Glutamatergic neuron (in vitro differentiated cells): ENCODE results near the gene ZDHHC19. TPM values are rescaled to one million over a fixed set of nuclear protein-coding genes. Genes with fewer than 3 reads are reported as not detected.

Source experiments
- DNase-seq: peaks from one replicate; pipeline ENCODE4 v3.0.0; 2022
- H3K27ac Mint-ChIP-seq: one replicate; pipeline ENCODE4 v1.8.0; 2020; ENCODE audit warnings: mild to moderate bottlenecking, mixed read lengths, inconsistent platforms; ENCODE audit not compliant: unreplicated experiment
- H3K27me3 Mint-ChIP-seq: one replicate; pipeline ENCODE4 v1.8.0; 2020; ENCODE audit warnings: mild to moderate bottlenecking, moderate library complexity, mixed read lengths, inconsistent platforms; ENCODE audit not compliant: unreplicated experiment
- H3K36me3 Mint-ChIP-seq: one replicate; pipeline ENCODE4 v1.8.0; 2020; ENCODE audit warnings: mild to moderate bottlenecking, mixed read lengths, inconsistent platforms; ENCODE audit not compliant: unreplicated experiment
- H3K4me1 Mint-ChIP-seq: one replicate; pipeline ENCODE4 v1.8.0; 2020; ENCODE audit warnings: mild to moderate bottlenecking, low read depth, mixed read lengths, inconsistent platforms; ENCODE audit not compliant: unreplicated experiment
- H3K4me3 Mint-ChIP-seq: one replicate; pipeline ENCODE4 v1.8.0; 2020; ENCODE audit warnings: mild to moderate bottlenecking, mixed read lengths, inconsistent platforms; ENCODE audit not compliant: unreplicated experiment
- H3K9me3 Mint-ChIP-seq: one replicate; pipeline ENCODE4 v1.8.0; 2020; ENCODE audit warnings: mild to moderate bottlenecking, moderate library complexity, mixed read lengths, inconsistent platforms; ENCODE audit not compliant: unreplicated experiment
- CTCF ChIP-seq: fragments of 200-600 bp; sonication (generic); IDR thresholded peaks from one replicate; pipeline ENCODE4 v1.5.0; 2021; ENCODE audit not compliant: partially characterized antibody, unreplicated experiment
- total RNA-seq: library from RNA; stranded (reverse); fragmentation: NEBNext Ultra II Directional; extraction: Animal tissue kit (Norgen Biotek cat#: 25700); gene quantifications from one replicate; pipeline ENCODE4 v1.2.1, GENCODE V29; 2021; ENCODE audit not compliant: unreplicated experiment

The ZDHHC19 gene
- total RNA-seq, 1 donor from 2014 or later = 1.2 TPM

GRCh38 chr3:196163666-196164493 lies 47.3 kb downstream of the ZDHHC19 start:
- Mint-ChIP-seq H3K9me3 (peaks cover 3% of the 10 kb centered on the region), H3K4me1 (no peaks in the 10 kb centered on the region), H3K36me3 (no peaks in the 10 kb centered on the region), H3K27ac (no peak overlapping the region), H3K27me3 (peaks cover 3% of the 10 kb centered on the region), H3K4me3 (no peak overlapping the region)
- DNase-seq = peak; percentile 34
- TF ChIP-seq CTCF = no peak

- DNase-seq = no peak
- Mint-ChIP-seq H3K4me1 (no peaks in the 10 kb centered on the region), H3K27me3 (peaks cover 3% of the 10 kb centered on the region), H3K36me3 (no peaks in the 10 kb centered on the region), H3K4me3 (no peak overlapping the region), H3K27ac (no peak overlapping the region), H3K9me3 (peaks cover 3% of the 10 kb centered on the region)
- no peak for TF ChIP-seq CTCF
Measured at GRCh38 chr3:196163212-196163611, 48.0 kb downstream of the ZDHHC19 start.

- Mint-ChIP-seq H3K9me3 (peaks cover 3% of the 10 kb centered on the region), H3K4me1 (no peaks in the 10 kb centered on the region), H3K36me3 (no peaks in the 10 kb centered on the region), H3K4me3 (no peak overlapping the region), H3K27me3 (peaks cover 3% of the 10 kb centered on the region), H3K27ac (no peak overlapping the region)
- no peak for DNase-seq
- TF ChIP-seq CTCF = no peak
Measured at GRCh38 chr3:196162679-196163078, 48.5 kb downstream of the ZDHHC19 start.

GRCh38 chr3:196159952-196160804 lies 51.0 kb downstream of the ZDHHC19 start:
- DNase-seq = no peak
- TF ChIP-seq CTCF = no peak
- Mint-ChIP-seq H3K9me3 (peaks cover 2% of the 10 kb centered on the region), H3K27ac (no peak overlapping the region), H3K36me3 (no peaks in the 10 kb centered on the region), H3K4me1 (no peaks in the 10 kb centered on the region), H3K27me3 (no peaks in the 10 kb centered on the region), H3K4me3 (no peak overlapping the region)

- Mint-ChIP-seq H3K4me3 (no peak overlapping the region), H3K27ac (no peak overlapping the region), H3K27me3 (no peaks in the 10 kb centered on the region), H3K36me3 (no peaks in the 10 kb centered on the region), H3K9me3 (peaks cover 3% of the 10 kb centered on the region), H3K4me1 (no peaks in the 10 kb centered on the region)
- no peak for DNase-seq
- no peak for TF ChIP-seq CTCF
Measured at GRCh38 chr3:196159526-196159925, 51.7 kb downstream of the ZDHHC19 start.
